Fibroblast of villous mesenchyme (primary cell): ENCODE results near the gene BCAT1. TPM values are rescaled to one million over a fixed set of nuclear protein-coding genes. Genes with fewer than 3 reads are reported as not detected.
"Not testable (repeated sequence)": the region's sequence is repeated elsewhere in the genome, so short reads cannot be mapped to it uniquely, and the experiment has no call there.

Source experiments
- DNase-seq: peaks from one replicate; pipeline ENCODE4 v3.0.0-alpha.2; 2010; ENCODE audit warnings: low read depth
- H3K4me3 ChIP-seq: 2 replicates; pipeline ENCODE4 v1.5.1; 2011; ENCODE audit warnings: low read depth, mild to moderate bottlenecking, low read length
- total RNA-seq: library from RNA; depleted of rRNA; stranded (reverse); fragments of >200 nt; gene quantifications from 2 replicates; pipeline ENCODE4 v1.2.3, GENCODE V29; 2012
- TF ChIP-seq, protein P1 (sequence below): IDR thresholded peaks from 2 replicates; pipeline ENCODE4 v1.5.1; 2012; ENCODE audit warnings: low read depth, mild to moderate bottlenecking, low read length; ENCODE audit not compliant: insufficient read depth

BCAT1 gene
- total RNA-seq, 1 donor: 199 TPM

DNA sequence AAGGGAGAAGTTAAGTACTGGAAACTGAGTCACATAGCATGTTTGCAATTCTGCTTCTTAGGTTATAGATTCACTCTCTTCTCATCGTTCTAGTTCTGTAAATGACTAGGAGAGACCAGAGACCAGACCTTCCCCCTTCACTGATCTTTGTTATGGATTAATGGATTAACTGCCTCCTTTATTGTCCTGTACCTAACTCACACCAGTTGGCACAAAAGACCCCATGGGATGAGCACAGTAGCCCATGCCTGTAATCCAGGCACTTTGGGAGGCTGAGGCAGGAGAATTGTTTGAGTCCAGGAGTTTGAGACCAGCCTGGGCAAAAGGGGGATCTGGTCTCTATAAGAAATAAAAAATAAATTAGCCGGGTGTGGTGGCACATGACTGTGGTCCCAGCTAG is 20.8 kb downstream of the BCAT1 start:
- DNase-seq: no peak
- TF ChIP-seq, protein P1, sequence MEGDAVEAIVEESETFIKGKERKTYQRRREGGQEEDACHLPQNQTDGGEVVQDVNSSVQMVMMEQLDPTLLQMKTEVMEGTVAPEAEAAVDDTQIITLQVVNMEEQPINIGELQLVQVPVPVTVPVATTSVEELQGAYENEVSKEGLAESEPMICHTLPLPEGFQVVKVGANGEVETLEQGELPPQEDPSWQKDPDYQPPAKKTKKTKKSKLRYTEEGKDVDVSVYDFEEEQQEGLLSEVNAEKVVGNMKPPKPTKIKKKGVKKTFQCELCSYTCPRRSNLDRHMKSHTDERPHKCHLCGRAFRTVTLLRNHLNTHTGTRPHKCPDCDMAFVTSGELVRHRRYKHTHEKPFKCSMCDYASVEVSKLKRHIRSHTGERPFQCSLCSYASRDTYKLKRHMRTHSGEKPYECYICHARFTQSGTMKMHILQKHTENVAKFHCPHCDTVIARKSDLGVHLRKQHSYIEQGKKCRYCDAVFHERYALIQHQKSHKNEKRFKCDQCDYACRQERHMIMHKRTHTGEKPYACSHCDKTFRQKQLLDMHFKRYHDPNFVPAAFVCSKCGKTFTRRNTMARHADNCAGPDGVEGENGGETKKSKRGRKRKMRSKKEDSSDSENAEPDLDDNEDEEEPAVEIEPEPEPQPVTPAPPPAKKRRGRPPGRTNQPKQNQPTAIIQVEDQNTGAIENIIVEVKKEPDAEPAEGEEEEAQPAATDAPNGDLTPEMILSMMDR: no peak

DNA sequence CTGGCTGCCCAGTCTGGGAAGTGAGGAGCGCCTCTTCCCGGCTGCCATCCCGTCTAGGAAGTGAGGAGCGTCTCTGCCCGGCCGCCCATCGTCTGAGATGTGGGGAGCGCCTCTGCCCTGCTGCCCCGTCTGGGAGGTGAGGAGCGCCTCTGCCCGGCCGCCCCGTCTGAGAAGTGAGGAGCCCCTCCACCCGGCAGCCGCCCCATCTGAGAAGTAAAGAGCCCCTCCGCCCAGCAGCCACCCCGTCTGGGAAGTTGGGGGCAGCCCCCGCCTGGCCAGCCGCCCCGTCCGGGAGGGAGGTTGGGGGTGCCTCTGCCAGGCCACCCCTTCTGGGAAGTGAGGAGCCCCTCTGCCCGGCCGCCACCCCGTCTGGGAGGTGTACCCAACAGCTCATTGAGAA is 22.8 kb downstream of the BCAT1 start:
- H3K4me3 ChIP-seq, DNase-seq: not testable (repeated sequence)

More for the DNA sequence above, 20.8 kb downstream of the BCAT1 start:
- H3K4me3 ChIP-seq: no peak overlapping the region

- DNase-seq: no peak
- TF ChIP-seq, protein P1: no peak
Observed at GRCh38 chr12:24922090-24922489, 26.8 kb downstream of the BCAT1 start.

GRCh38 chr12:24921251-24922038 is 27.5 kb downstream of the BCAT1 start:
- DNase-seq: no peak
- TF ChIP-seq, protein P1: no peak

More at GRCh38 chr12:24922090-24922489, 26.8 kb downstream of the BCAT1 start:
- H3K4me3 ChIP-seq: no peak overlapping the region

GRCh38 chr12:24920141-24920540 is 28.8 kb downstream of the BCAT1 start:
- no peak for DNase-seq
- TF ChIP-seq, protein P1: no peak
- H3K4me3 ChIP-seq: no peak overlapping the region

More at GRCh38 chr12:24921251-24922038, 27.5 kb downstream of the BCAT1 start:
- H3K4me3 ChIP-seq: no peak overlapping the region

DNA sequence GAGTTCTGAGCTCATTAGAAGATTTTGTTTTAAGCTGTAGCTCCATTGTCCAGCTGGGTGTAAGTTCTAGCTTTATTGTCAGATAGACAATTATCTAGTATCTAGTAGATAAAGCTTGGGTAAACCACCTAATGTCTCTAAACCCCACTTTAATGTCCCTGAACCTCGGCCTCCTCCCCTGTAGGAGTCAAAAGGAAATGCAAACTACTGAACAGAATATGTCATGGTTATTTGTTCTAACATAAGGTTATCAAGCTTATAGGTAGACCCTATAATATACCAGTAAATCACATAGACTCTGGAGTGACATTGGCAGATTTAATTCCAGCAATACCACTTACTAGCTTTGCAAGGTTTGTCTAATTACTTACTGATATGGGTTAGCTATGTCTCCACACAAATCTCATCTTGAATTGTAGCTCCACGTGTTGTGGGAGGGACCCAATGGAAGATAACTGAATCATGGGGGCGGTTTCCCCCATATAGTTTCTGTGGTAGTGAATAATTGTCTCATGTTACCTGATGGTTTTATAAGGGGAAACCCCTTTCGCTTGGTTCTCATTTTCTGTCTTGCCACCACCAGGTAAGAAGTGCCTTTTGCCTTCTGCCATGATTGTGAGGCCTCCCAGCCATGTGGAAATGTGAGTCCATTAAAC is 29.4 kb downstream of the BCAT1 start:
- no peak for DNase-seq
- H3K4me3 ChIP-seq: no peak overlapping the region
- TF ChIP-seq, protein P1: no peak

DNA sequence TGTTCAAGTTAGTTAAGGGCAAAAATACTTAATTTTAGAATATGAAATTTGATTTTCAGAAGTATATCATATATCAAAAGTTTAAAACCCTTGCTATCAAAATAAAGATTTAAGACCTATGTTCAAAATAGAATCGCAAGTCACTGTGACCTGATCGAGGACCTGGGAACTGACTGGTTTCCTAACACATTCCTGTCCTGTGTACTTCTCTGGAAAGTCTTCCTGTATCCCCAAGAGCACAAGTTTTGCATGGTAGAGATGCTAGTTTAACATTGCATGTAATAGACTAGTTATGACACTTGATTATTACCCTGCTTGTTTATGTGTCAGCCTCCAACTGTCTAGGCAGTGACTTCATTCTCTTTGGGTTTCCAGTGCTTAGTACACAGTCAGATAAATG is 30.3 kb downstream of the BCAT1 start:
- H3K4me3 ChIP-seq: no peak overlapping the region
- DNase-seq: no peak
- TF ChIP-seq, protein P1: no peak
